Activated CD8-positive, alpha-beta T cell treated with anti-CD3 and anti-CD28 coated beads for 36 hours (primary cell): ENCODE measurements around the gene GPR161. TPM values are rescaled to one million over a fixed set of nuclear protein-coding genes. Genes with fewer than 3 reads are reported as not detected.

ENCODE experiments used
- ATAC-seq: fragments of 200-7000 bp; cut with Tn5 transposase; one replicate; pipeline ENCODE4 v1.10.0; 2021; ENCODE audit warnings: mild to moderate bottlenecking, moderate library complexity
- CTCF ChIA-PET: fragments of 350-600 bp; sonication (Branson Sonifier 250); formaldehyde crosslinking; loops from one replicate; lab custom pipeline; 2021; ENCODE audit warnings: antibody characterized with exemption; lab: Charles Lee
- POLR2A ChIA-PET: fragments of 350-600 bp; sonication (Branson Sonifier 250); formaldehyde crosslinking; loops from one replicate; lab custom pipeline; 2021; ENCODE audit warnings: antibody characterized with exemption; lab: Charles Lee
- DNase-seq: peaks from one replicate; pipeline ENCODE4 v3.0.0-alpha.2; 2020
- H3K27ac Mint-ChIP-seq: one replicate; pipeline ENCODE4 v1.8.0; 2021; ENCODE audit warnings: mild to moderate bottlenecking, mixed read lengths
- H3K27me3 Mint-ChIP-seq: one replicate; pipeline ENCODE4 v1.8.0; 2021; ENCODE audit warnings: mixed read lengths
- H3K36me3 Mint-ChIP-seq: one replicate; pipeline ENCODE4 v1.8.0; 2021; ENCODE audit warnings: low read depth, mixed read lengths
- H3K4me1 Mint-ChIP-seq: one replicate; pipeline ENCODE4 v1.8.0; 2021; ENCODE audit warnings: low read depth, mixed read lengths
- H3K4me3 Mint-ChIP-seq: one replicate; pipeline ENCODE4 v1.8.0; 2021; ENCODE audit warnings: mild to moderate bottlenecking, moderate library complexity, mixed read lengths
- H3K9me3 Mint-ChIP-seq: one replicate; pipeline ENCODE4 v1.8.0; 2021; ENCODE audit warnings: mixed read lengths
- CTCF ChIP-seq: fragments of 200-600 bp; IDR thresholded peaks from one replicate; pipeline ENCODE4 v1.8.0; 2022; ENCODE audit warnings: antibody characterized with exemption, mild to moderate bottlenecking
- intact Hi-C: fragments of 100-400 bp; cut with micrococcal nuclease; formaldehyde crosslinking; loops from one replicate; pipeline ENCODE4 v1.10.0; 2022
- total RNA-seq, 2 experiments: library from RNA; stranded (reverse); gene quantifications; one replicate each; pipeline ENCODE4 v1.2.3, GENCODE V29; 2021

GPR161 gene
- total RNA-seq, 2 experiments from 2014 or later, result 0.16 to 0.20 TPM

GRCh38 chr1:168135116-168135920 lies 1.4 kb downstream of the GPR161 start:
- Mint-ChIP-seq H3K4me1 (peaks cover 17% of the 10 kb centered on the region), H3K36me3 (no peaks in the 10 kb centered on the region), H3K27ac (no peak overlapping the region), H3K27me3 (peaks cover 45% of the 10 kb centered on the region), H3K4me3 (peak overlapping the region; percentile 70), H3K9me3 (no peaks in the 10 kb centered on the region)
- intact Hi-C loops, result no loop called here
- no peak for TF ChIP-seq CTCF
- CTCF ChIA-PET, result interaction anchor here (0.8 to 2.6 kb wide), 4 partner anchors 10 to 177 kb away, joined by 3 to 21 read pairs (median 4); no protein-coding TSS in a partner anchor
- no peak for DNase-seq
- POLR2A ChIA-PET, result no interaction called here
- no peak for ATAC-seq

- intact Hi-C loops, result no loop called here
- H3K27me3 Mint-ChIP-seq, result peaks cover 45% of the 10 kb centered on the region
- POLR2A ChIA-PET, result no interaction called here
Observed at GRCh38 chr1:168134642-168135041, 2.1 kb downstream of the GPR161 start.

GRCh38 chr1:168134132-168134531 lies 2.6 kb downstream of the GPR161 start:
- no peak overlapping the region for H3K4me3 Mint-ChIP-seq

More at GRCh38 chr1:168134642-168135041, 2.1 kb downstream of the GPR161 start:
- Mint-ChIP-seq H3K36me3 (no peaks in the 10 kb centered on the region), H3K4me3 (no peak overlapping the region), H3K9me3 (no peaks in the 10 kb centered on the region), H3K4me1 (peaks cover 16% of the 10 kb centered on the region), H3K27ac (no peak overlapping the region)
- CTCF ChIA-PET, result interaction anchor here (0.7 to 2.6 kb wide), 4 partner anchors 11 to 217 kb away, joined by 3 to 21 read pairs (median 3); no protein-coding TSS in a partner anchor
- DNase-seq (no peak), ATAC-seq (no peak)
- no peak for TF ChIP-seq CTCF

GRCh38 chr1:168129933-168130332 lies 6.8 kb downstream of the GPR161 start:
- ATAC-seq (no peak), DNase-seq (no peak)
- intact Hi-C loops, result no loop called here
- TF ChIP-seq CTCF, result no peak
- H3K9me3 Mint-ChIP-seq, result no peaks in the 10 kb centered on the region
- ChIA-PET POLR2A (interaction anchor here (1.1 kb wide), 1 partner anchor 9 kb away, joined by 3 read pairs; no protein-coding TSS in a partner anchor), CTCF (interaction anchor here (0.7 to 1.3 kb wide), 2 partner anchors 15 to 48 kb away, joined by 4 to 5 read pairs; no protein-coding TSS in a partner anchor)
- H3K36me3 Mint-ChIP-seq, result no peaks in the 10 kb centered on the region
- peaks cover 27% of the 10 kb centered on the region for H3K27me3 Mint-ChIP-seq
- H3K27ac Mint-ChIP-seq, result no peak overlapping the region
- H3K4me1 Mint-ChIP-seq, result no peaks in the 10 kb centered on the region
- H3K4me3 Mint-ChIP-seq, result no peak overlapping the region

More at GRCh38 chr1:168134132-168134531, 2.6 kb downstream of the GPR161 start:
- ATAC-seq (no peak), DNase-seq (no peak)
- ChIA-PET POLR2A (no interaction called here), CTCF (interaction anchor here (0.7 to 2.6 kb wide), 3 partner anchors 11 to 216 kb away, joined by 3 to 21 read pairs (median 3); no protein-coding TSS in a partner anchor)
- H3K9me3 Mint-ChIP-seq, result no peaks in the 10 kb centered on the region
- no peaks in the 10 kb centered on the region for H3K36me3 Mint-ChIP-seq
- intact Hi-C loops, result no loop called here
- H3K4me1 Mint-ChIP-seq, result peaks cover 14% of the 10 kb centered on the region
- H3K27ac Mint-ChIP-seq, result no peak overlapping the region
- H3K27me3 Mint-ChIP-seq, result peaks cover 45% of the 10 kb centered on the region
- TF ChIP-seq CTCF, result no peak

- ATAC-seq, result no peak
- H3K36me3 Mint-ChIP-seq, result no peaks in the 10 kb centered on the region
- CTCF ChIA-PET, result no interaction called here
- no peaks in the 10 kb centered on the region for H3K9me3 Mint-ChIP-seq
- peaks cover 17% of the 10 kb centered on the region for H3K27me3 Mint-ChIP-seq
- DNase-seq, result no peak
- intact Hi-C loops, result no loop called here
- no peak overlapping the region for H3K27ac Mint-ChIP-seq
- no peak overlapping the region for H3K4me3 Mint-ChIP-seq
- POLR2A ChIA-PET, result no interaction called here
- TF ChIP-seq CTCF, result no peak
- no peaks in the 10 kb centered on the region for H3K4me1 Mint-ChIP-seq
Observed at GRCh38 chr1:168127503-168127902, 9.2 kb downstream of the GPR161 start.
